GDM1 (cell line): Measurements from ENCODE around the gene CFAP92.
"Not testable (repeated sequence)": the region's sequence is repeated elsewhere in the genome, so short reads cannot be mapped to it uniquely, and the experiment has no call there.

Experiments used
- DNase-seq: peaks from one replicate; lab custom pipeline; 2025; lab: John Stamatoyannopoulos, UW

CFAP92 gene

DNA sequence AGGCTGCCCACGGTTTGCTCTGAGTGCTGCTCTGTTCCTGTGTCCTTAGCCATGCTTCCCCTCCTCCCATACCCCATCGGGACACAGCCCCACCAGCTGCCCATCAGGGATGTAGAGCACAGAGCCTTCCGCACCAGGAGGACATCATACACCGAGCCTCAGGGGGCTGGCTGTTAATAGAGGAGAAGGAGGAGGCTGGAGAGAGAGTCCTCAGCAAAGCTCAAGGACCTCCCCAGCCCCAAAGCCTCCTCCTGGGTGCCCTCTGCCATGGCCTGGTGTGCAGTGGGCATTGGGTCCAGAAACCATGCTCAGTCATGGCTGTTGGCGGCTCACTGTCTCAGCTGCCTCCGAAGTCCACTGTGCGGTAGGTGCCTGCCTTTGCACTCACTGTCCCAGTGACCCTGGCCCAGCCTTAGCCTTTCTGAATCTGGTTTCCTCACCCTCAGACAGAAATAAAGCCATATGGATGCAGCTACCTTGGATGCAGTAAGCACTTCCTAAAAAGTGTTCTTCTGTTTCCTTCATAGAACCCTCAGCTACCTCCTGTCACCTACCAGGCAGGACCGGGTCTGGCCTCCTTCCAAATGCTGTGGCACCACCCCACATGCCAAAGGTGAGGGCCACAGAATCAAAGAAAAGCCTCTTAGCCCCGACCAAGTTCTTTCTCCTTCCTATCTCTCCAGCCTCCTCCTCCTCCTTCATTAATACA, 60.5 kb downstream of the CFAP92 start:
- DNase-seq, result no peak

DNA sequence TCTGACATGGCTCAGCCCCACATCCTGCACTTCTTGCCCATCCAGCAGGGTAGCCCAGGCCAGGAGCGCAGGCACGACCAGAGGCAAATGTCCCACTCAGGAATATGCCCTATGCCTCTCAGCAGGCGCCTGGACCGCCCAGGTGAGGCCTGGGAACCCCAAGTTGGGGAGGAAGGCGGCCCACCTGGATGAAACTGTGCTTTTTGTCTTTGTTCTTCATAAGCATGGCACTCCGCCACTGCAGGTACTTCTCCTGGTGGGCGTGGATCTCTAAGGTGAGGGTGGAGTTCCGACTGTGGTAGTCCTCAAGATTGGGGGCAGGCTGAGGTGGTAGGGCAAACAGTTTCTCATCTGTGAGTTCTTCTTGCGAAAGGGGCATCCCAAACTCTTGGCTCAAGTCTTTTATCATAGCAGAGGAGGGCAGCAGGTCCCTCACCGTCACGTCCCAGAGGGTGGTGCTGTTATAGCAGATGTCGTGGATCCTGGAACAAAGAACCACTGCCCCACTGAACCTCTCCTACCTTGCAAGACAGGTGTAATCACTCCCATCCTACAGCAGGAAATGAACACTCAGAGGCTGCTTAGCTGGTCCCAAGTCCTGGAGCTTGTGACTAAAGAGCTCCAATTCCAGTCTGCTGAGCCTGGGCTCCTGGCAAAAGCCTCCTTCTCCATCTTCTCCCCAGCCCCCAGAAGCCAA, 61.2 kb downstream of the CFAP92 start:
- DNase-seq, result no peak

DNA sequence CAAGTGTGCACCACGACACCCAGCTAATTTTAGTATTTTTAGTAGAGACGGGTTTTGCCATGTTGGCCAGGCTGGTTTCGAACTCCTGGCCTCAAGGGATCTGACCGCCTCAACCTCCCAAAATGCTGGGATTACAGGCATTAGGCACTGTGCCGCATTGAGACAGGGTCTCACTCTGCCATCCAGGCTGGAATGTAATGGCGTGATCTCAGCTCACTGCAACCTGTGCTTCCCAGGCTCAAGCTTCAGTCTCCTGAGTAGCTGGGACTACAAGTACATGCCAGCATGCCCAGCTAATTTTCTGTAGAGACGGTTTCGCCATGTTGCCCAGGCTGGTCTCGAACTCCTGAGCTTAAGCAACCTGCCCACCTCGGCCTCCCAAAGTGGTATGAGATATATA, 62.8 kb downstream of the CFAP92 start:
- no peak for DNase-seq

DNA sequence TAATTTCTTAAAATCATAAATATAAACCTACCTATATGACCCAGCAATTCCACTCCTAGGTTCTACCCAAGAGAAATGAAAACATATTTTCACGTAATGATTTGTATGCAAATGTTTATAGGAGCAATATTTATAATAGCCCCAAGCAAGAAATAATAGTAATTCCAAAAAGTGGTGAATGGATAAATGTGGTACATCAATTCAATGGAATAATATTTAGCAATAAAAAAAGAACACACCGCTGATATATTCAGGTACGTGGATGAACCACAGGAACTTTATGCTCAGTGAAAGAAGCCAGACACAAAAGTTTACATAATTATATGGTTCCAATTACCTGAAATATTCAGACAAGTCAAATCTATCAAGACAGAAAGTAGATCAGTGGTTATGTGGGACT, 64.5 kb downstream of the CFAP92 start:
- DNase-seq, result no peak

DNA sequence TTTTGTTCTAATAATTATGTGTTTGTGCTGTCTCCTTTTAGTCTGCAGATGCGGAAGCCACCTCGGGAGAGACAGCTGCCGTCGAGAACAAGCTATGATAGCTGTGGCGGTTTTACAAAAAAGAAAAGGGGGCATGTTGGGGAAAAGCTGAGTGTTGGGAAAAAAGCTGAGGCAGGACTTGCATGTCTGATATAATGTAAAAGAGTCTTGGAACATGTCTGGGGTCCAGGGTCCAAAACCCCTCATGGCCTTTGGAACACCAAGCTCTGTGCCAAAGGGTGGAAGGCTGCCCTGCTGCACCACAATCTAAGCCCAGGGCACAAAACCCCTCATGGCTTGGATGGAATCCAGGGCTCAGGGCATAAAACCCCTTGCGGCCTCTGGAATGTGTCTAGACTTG, 69.9 kb downstream of the CFAP92 start:
- DNase-seq, result not testable (repeated sequence)

DNA sequence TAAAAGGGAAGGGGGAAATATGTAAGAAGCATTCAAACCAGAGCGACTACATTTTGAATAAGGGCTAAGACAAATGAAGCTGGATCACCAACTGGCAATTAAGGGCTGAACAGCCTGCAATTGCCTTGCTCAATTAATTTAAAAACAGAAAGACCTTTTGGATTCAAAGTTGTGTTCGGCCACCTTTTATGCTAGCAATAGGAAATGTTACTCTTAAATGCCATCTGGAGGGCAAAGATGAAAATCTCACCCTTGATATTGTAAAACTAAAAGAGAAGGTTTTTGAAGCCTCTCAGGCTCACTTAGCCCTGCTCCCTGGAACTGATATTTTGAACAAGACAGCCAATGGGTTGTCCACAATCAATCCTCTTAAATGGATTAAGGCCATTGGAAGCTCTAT, 70.3 kb downstream of the CFAP92 start:
- no peak for DNase-seq

DNA sequence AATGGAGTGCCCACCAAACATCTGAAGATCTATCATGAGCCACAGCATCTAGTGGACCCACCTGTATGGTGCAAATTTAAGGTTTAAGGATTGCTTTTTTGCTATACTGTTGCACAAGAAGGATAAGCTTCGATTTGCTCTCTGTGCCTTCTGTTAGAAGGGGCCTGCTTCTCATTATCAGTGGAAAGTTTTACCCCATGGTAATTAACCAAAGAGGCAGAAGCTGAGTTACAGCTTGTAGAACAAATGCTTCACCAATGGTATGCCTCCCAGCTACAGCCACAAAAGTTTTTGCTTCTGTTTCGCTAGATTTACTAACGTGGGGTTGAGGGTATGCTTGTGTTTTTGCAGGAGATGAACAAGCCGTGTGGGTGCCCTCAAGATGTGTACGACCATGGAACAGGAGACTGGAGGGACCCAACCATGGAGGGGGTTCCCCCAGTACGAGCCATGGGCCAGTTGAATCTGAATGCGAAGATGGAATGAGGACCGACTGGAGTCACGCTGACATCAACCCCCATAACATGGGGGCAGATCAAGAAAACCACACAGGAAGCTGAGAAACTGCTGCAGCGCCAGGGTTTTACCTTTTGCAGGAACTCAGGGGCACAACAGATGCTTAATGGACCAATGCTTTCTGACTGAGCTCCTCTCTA, 70.9 kb downstream of the CFAP92 start:
- DNase-seq, result no peak

DNA sequence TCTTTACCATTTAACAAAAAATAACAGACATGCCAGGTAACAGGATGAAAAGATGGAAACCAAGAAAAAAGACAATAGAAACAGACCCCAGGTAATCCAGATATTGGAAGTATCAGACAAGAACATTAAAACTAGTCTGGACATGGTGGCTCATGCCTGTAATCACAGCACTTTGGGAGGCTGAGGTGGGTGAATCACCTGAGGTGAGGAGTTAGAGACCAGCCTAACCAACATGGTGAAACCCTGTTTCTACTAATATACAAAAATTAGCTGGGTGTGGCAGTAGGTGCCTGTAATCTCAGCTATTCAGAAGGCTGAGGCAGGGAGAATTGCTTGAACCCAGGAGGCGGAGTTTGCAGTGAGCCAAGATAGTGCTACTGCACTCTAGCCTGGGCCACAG, 73.9 kb downstream of the CFAP92 start:
- DNase-seq, result no peak

DNA sequence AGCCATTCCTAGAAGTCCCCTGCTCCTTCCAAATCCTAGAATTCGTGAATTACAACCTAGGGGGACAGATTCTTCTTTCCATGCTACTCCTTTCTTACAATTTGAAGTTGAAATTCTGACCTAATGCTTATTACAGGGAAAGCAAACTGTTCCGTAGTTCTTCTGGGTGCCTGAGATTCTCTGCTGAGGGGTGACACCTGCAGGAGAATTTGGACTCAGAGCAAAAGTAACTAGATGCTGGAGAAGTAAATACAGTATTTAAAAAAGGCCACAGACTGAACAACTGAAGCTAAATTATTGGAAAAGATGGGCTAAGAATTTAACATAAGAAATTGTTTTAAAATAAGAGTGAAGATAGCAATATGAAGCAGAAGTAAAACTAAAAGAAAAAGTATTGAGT, 76.6 kb downstream of the CFAP92 start:
- no peak for DNase-seq

DNA sequence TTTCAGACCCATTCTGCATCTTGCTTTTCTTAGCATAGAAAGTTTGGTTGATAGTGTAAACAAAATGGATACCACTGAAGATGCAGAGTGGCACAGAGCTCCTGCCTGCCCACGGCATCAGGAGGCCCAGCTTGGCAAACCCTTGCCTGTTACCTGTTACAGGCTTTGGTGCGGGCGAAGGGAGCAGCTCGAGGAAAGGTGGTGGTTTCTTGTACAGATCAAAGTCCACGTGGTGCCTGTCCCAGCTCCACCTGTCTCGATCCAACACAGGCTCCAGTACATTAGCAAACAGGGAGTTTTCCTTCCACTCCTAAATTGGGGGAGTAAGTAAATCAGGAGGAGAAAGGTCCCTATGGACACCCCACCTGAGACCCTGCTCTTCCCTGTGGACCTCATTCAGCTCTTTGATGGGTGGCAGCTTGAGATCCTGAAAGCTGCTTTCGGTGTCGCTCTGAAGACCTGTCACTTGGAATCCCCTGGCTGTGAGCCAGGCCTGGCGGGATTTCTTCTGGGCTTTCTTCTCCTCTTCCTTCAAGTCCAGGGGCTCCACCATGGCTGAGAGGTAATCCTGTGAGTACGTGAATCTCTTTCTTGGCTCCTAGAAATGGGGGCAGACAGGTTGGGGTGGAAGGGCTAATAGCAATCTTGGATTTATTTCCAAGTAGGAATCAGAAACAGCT, 78.8 kb downstream of the CFAP92 start:
- no peak for DNase-seq

DNA sequence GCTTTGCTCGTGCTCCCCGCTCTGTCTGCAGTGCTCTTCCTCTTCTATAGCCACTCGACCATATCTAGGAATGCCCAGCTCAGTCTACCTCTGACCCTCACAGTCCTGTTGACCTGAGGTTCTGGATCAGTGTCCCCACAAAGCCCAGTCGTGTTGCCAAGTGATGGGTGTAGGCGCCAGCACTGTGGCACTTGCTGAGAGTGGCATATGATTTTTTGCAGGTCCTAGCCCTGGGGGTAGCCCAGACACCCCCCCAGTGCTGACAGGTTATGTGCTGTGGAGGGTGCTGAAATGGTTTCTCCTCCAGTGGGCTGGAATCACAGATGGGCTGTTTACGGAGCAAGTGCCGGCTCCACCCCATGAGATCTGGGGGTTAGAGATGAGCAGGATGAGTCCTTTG, 82.0 kb downstream of the CFAP92 start:
- no peak for DNase-seq

DNA sequence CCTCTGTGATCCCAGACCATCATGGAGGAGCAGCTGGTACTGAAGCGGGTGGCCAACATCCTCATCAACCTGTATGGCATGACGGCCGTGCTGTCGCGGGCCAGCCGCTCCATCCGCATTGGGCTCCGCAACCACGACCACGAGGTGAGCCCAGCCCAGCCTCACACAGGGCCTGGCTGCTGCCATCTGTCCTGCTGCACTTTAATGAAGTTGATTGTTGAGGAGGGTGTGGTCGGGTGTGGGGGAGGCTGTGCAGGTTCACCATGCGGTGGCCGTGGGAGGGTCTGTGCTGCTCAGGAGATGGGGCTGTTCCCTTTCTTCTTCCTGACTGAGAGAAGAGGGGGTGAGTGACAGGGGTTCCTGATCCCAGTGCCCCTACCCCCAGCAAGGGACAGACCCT, 83.9 kb downstream of the CFAP92 start:
- no peak for DNase-seq

DNA sequence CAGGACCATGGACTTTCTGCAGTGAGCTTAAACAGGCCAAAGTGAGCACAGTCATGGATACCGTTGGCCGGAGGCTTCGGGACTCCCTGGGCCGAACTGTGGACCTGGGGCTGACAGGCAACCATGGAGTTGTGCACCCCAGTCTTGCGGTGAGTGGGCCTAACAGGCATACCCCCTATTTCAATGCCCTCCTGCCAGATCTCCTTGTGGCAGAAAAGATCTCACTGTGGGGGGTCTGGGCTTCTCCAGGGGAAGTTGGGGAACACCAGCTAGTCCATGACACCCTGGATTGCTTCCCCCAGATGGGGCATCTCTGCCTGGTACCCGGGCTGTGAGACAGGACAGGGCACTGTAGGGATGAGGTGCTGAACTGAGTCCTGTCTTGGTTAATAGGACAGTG, 84.9 kb downstream of the CFAP92 start:
- no peak for DNase-seq

DNA sequence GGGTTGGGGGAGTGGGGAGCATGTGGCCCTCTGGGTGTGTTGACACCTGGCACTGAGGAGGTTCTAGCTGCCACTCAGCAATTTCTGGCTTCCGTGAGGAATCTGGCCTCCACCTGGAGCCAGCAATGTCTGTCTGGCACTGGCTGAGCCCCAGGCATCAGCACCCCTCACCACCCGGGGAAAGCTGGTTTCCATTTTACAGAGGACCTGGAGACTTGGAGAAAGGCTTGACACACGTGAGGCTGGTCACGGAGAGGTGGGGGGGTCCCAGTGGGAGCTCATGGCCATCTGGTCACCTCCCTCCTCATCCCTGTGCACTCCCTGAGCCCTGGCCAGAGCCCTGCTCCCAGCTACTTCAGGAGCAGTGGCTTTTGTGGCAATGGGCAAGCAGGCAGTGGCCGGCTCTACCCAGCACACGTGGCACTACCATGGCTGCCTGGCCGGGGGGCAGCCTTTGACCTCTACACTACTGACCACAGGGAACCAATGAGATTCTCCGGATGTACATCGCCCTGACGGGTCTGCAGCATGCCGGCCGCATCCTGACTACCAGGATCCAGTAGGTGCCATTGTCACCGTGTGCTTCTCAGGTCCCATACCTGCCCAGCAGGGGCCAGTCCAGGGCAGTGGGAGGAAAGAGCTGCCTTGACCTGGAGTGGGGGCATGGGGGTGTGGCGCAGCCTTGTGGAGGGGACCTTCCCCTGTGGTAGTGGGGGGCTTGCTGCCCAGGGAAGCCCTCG, 86.0 kb downstream of the CFAP92 start:
- DNase-seq, result no peak

DNA sequence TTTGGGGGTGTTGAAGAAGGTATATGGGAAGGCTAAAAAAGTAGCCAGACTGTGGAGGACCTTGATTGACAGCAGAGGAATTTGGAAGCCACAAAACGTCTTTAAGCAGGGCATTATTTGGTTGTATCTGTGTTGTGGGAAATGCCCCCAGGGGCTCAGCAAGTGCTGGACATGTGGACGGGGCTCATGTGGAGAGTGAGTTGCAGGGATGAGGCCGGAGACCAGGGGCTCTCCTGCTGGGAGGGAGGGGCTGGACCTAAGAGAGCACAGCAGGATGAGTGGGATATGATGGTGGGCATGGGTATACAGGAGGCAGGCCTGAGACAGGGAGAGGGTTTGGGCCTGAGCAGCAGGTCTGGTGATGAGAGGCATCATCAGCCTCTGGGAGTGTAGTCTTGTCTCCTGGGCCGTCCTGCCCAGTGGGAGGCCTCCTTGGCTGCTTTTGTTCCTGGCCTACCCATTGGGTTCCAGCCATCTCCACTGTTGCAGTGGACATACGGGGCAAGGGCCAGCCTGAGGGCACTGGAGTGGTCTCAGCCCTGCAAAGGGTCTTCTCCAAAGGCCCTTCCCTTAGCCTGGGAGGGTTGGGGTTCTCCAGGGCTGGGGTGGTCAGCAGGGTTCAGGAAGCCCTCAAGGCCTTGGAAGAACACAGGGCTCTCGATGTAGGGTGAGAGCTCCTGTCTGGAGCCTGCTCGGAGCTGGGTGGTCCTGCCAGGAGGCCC, 86.9 kb downstream of the CFAP92 start:
- DNase-seq, result no peak

DNA sequence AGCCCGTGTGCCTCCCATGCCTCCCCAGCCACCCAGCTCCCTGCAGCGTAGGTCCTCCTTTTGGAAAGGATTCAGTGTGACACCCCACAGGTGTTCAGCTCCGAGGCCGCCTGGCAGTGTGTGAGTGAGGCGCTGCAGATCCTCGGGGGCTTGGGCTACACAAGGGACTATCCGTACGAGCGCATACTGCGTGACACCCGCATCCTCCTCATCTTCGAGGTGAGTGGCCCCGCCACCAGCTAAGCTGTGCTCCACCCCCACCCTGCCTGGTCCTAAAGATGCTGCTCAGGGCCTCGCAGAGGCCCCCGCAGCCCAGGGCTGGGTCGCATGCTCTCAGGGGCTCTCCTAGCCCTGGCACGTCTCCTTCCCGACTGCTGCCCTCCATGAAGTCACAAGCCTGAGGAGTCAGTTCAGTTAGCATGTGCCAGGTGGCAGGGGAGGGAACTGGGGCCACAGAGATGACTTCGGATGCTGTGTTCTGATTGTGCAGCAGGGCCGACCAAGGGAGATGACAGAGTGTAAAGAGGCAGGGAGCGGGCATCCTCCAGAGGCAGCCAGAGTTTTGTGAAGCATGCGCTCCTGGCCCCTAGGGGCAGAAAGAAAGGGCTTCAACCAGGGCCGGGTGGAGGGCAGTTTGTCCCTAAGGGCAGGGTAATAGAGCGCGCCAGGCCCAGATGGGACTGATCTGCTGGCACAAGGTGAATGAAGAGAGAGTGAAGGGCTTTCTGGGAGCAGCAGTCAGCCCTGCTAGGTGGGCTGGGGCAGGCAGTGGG, 87.7 kb downstream of the CFAP92 start:
- no peak for DNase-seq

DNA sequence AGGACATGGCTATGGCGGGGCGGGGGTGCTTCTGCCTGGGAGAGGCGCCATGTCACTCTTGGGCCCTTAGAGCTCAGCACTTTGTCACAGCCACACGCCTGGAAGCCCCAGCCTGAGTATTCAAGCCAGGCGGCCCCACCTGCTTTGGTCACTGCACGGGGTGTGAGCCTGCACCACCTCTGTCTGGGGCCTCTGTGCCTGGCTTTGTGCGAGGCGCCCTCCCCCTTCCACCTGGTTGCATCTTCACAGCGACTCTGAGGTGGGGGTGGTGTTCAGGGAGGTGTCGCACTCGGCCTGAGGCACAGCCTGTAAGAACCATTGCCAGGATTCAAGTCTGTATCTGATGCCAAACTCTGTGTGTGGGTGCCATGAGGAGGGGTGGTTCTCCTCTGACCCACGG, 90.4 kb downstream of the CFAP92 start:
- no peak for DNase-seq

DNA sequence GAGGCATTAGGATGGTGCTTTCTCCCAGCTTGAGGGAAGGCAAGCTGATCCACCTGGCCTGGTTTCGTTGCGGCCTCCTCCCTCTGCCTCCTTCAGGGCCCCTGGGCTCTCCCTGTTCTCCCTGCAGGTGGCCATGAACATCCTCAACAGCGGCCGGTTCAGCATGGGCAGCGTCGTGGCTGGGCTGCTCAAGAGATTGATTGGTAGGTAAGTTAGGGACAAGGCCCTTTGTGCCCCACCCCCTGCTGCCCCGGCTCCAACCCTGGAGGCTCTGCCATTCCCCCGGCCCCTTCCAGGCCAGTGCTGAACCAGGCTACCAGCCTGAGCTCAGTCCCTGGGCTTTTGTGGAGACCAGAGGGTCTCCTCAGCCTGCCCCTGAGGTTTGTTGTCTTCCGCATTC, 91.5 kb downstream of the CFAP92 start:
- DNase-seq, result no peak

DNA sequence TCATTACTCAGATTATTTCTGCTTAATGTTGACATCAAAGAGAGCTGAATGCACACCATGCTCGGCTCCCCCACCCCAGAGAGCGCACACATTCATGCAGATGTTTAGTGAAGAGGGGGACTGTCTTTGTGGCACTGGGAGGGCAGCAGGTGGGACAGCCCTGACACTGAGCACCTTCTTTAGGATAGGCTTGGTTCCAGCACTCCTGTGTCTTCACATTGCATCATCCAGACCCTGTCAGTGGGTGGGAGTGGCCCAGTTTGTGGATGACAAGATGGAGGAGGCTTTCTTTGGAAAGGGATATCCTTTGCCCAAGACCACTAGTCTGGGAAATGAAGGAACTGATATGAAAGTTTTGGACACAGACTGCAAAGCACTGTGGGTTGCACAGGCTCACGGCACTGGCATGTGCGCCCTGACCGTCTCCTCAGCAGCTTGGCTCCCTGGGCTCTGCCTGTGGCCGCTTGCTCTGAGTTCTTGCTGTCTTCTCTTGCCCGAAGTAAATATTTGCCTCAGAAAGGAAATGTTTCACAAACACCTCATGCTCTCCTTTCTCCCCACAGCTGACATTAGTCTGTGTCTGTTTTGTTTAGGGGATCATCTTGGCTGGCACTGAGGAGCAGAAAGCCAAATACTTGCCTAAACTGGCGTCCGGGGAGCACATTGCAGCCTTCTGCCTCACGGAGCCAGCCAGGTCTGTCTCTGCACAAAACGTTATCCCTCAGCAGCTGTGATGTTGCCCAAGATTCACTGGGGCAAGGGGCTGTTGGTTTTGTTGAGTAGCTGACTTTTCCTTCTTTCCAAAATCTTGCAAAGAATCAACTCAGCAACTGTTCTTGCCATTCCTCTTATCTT, 97.8 kb downstream of the CFAP92 start:
- DNase-seq, result no peak
